HepG2 (cell line): ENCODE measurements around the gene EBF4. TPM values are rescaled to one million over a fixed set of nuclear protein-coding genes. Genes with fewer than 3 reads are reported as not detected.

ENCODE experiments used
- CTCF ChIP-seq: sonication (generic); formaldehyde crosslinking; IDR thresholded peaks from 2 replicates; pipeline ENCODE4 v1.5.0; 2020; ENCODE audit warnings: mild to moderate bottlenecking, missing genetic modification reagents, moderate library complexity
- DNMT3B ChIP-seq: conservative IDR thresholded peaks from 2 replicates; pipeline ENCODE4 v1.6.1; 2016; ENCODE audit warnings: missing biosample characterization, control low read depth
- ELF4 ChIP-seq: sonication (generic); formaldehyde crosslinking; IDR thresholded peaks from 2 replicates; pipeline ENCODE4 v1.5.0; 2020; ENCODE audit warnings: missing genetic modification reagents, mild to moderate bottlenecking, moderate library complexity, borderline replicate concordance
- FLYWCH1 ChIP-seq: sonication (generic); formaldehyde crosslinking; IDR thresholded peaks from 2 replicates; pipeline ENCODE4 v1.8.1; 2023; ENCODE audit warnings: mild to moderate bottlenecking, missing genetic modification reagents
- GATAD2A ChIP-seq: IDR thresholded peaks from 2 replicates; pipeline ENCODE4 v1.6.1; 2016
- MED13 ChIP-seq: sonication (generic); formaldehyde crosslinking; IDR thresholded peaks from 2 replicates; pipeline ENCODE4 v1.5.0; 2020; ENCODE audit warnings: missing genetic modification reagents
- MLX ChIP-seq: IDR thresholded peaks from 2 replicates; pipeline ENCODE4 v1.6.1; 2016
- MXI1 ChIP-seq: IDR thresholded peaks from 3 replicates; pipeline ENCODE4 v1.6.1; 2012; ENCODE audit warnings: low read depth, low read length, inconsistent platforms, borderline replicate concordance
- NFE2L2 ChIP-seq: fragments of 150-350 bp; IDR thresholded peaks from 2 replicates; pipeline ENCODE4 v1.6.1; 2014; ENCODE audit warnings: low read length
- RXRA ChIP-seq: sonication (generic); formaldehyde crosslinking; IDR thresholded peaks from 2 replicates; pipeline ENCODE4 v1.5.1; 2020; ENCODE audit warnings: missing genetic modification reagents
- SP4 ChIP-seq: sonication (generic); formaldehyde crosslinking; IDR thresholded peaks from 2 replicates; pipeline ENCODE4 v1.8.1; 2023; ENCODE audit warnings: mild to moderate bottlenecking, missing genetic modification reagents
- ZBTB43 ChIP-seq: sonication (generic); formaldehyde crosslinking; conservative IDR thresholded peaks from 2 replicates; pipeline ENCODE4 v1.4.0; 2020; ENCODE audit warnings: missing genetic modification reagents
- ZNF17 ChIP-seq: sonication (generic); formaldehyde crosslinking; IDR thresholded peaks from 2 replicates; pipeline ENCODE4 v1.5.0; 2020; ENCODE audit warnings: mild to moderate bottlenecking, missing genetic modification reagents
- ZNF18 ChIP-seq: sonication (generic); formaldehyde crosslinking; IDR thresholded peaks from 2 replicates; pipeline ENCODE4 v1.8.0; 2022; ENCODE audit warnings: mild to moderate bottlenecking, missing genetic modification reagents; ENCODE audit not compliant: insufficient replicate concordance
- ZNF558 ChIP-seq: sonication (generic); formaldehyde crosslinking; IDR thresholded peaks from 2 replicates; pipeline ENCODE4 v1.9.0; 2022; ENCODE audit warnings: mild to moderate bottlenecking, missing genetic modification reagents, borderline replicate concordance
- ZNF609 ChIP-seq: sonication (generic); formaldehyde crosslinking; IDR thresholded peaks from 2 replicates; pipeline ENCODE4 v1.4.0; 2020; ENCODE audit warnings: mild to moderate bottlenecking, missing genetic modification reagents, borderline replicate concordance
- ZNF713 ChIP-seq: sonication (generic); formaldehyde crosslinking; IDR thresholded peaks from 2 replicates; pipeline ENCODE4 v1.4.0; 2020; ENCODE audit warnings: mild to moderate bottlenecking, missing genetic modification reagents
- ZNF816 ChIP-seq: sonication (generic); formaldehyde crosslinking; IDR thresholded peaks from 2 replicates; pipeline ENCODE4 v1.8.0; 2022; ENCODE audit warnings: missing genetic modification reagents, mild to moderate bottlenecking, borderline replicate concordance
- ZNF83 ChIP-seq: sonication (generic); formaldehyde crosslinking; IDR thresholded peaks from 2 replicates; pipeline ENCODE4 v1.4.0; 2020; ENCODE audit warnings: missing genetic modification reagents, mild to moderate bottlenecking, borderline replicate concordance
- polyA plus RNA-seq, 8 experiments: library from polyadenylated mRNA; depleted of rRNA in 3 of 8; stranded (reverse) in 7 of 8; unstranded in 1 of 8; fragments of >200 nt; fragmentation: Illumina TruSeq in 4 of 8; extraction: Trizol in 4 of 8; gene quantifications; 2 replicates each; pipeline versions ENCODE4 v1.2.1 to v1.2.3, GENCODE V29; 2011 to 2016; ENCODE audit warnings: low read depth in 4 of 8, missing spikeins in 1 of 8, mixed read lengths in 1 of 8; ENCODE audit not compliant: insufficient read depth in 1 of 8
- total RNA-seq, 5 experiments: library from RNA; depleted of rRNA; stranded (reverse); fragments of >200 nt; fragmentation: Illumina TruSeq; extraction: Trizol; gene quantifications; 2 replicates each; pipeline ENCODE4 v1.2.3, GENCODE V29; 2016; ENCODE audit warnings: low read depth in 1 of 5

The EBF4 gene
- total and polyA plus RNA-seq, 2 of the 13 experiments (the other 11 are each of a cell fraction or from before 2014, with no cell fraction given): 0.84 to 2.2 TPM

GRCh38 chr20:2752567-2753460 lies 60.2 kb downstream of the EBF4 start (continued):
- TF ChIP-seq DNMT3B (CRISPR knock-in tag): no peak
- TF ChIP-seq ELF4: no peak
- no peak for TF ChIP-seq ZNF18 (CRISPR knock-in tag)
- TF ChIP-seq ZNF816 (CRISPR knock-in tag): no peak
- no peak for TF ChIP-seq ZNF17 (CRISPR knock-in tag)
- TF ChIP-seq RXRA (CRISPR knock-in tag): no peak; the same call in 1 of the 2 replicates
- no peak for TF ChIP-seq SP4 (CRISPR knock-in tag)
- TF ChIP-seq ZBTB43: no peak
- peak; percentile 92 for TF ChIP-seq CTCF
- no peak for TF ChIP-seq ZNF609 (CRISPR knock-in tag)
- TF ChIP-seq MLX (CRISPR knock-in tag): no peak
- 0 out of 2 replicates have a peak, but pooled peaks have one; percentile 30 for TF ChIP-seq ZNF713 (CRISPR knock-in tag)
- no peak for TF ChIP-seq FLYWCH1 (CRISPR knock-in tag)
- TF ChIP-seq NFE2L2: no peak
- TF ChIP-seq MXI1: no peak
- peak; percentile 34; the same call in 1 of the 2 replicates for TF ChIP-seq ZNF558
- TF ChIP-seq GATAD2A (CRISPR knock-in tag): no peak
- no peak for TF ChIP-seq MED13 (CRISPR knock-in tag)
- no peak; the same call in 1 of the 2 replicates for TF ChIP-seq ZNF83 (CRISPR knock-in tag)
